Fibroblast of pulmonary artery (primary cell): ENCODE measurements around the gene ZCWPW2.

Experiments used
- DNase-seq: peaks from one replicate; pipeline ENCODE4 v3.0.0-alpha.2; 2010; ENCODE audit warnings: low read depth
- H3K4me3 ChIP-seq: replicated peaks from 2 replicates; pipeline ENCODE4 v1.5.1; 2011; ENCODE audit warnings: low read depth, mild to moderate bottlenecking, control low read depth, low read length, moderate library complexity
- CTCF ChIP-seq: IDR thresholded peaks from 2 replicates; pipeline ENCODE4 v1.5.1; 2011; ENCODE audit warnings: mild to moderate bottlenecking, control low read depth, low read length, inconsistent platforms; ENCODE audit errors: missing control alignments

ZCWPW2 gene

GRCh38 chr3:28349469-28350000, 1.0 kb downstream of the ZCWPW2 start:
- peak overlapping the region; percentile 85 for H3K4me3 ChIP-seq
- DNase-seq: no peak
- TF ChIP-seq CTCF: no peak

GRCh38 chr3:28376424-28376823, 27.9 kb downstream of the ZCWPW2 start:
- peak overlapping the region; percentile 2 for H3K4me3 ChIP-seq
- TF ChIP-seq CTCF: no peak
- peak; percentile 96 for DNase-seq

- DNase-seq: no peak
- H3K4me3 ChIP-seq: no peak overlapping the region
- no peak for TF ChIP-seq CTCF
These were observed 37.5 kb downstream of the ZCWPW2 start for GRCh38 chr3:28386049-28386448.

GRCh38 chr3:28388978-28389377, 40.5 kb downstream of the ZCWPW2 start:
- no peak overlapping the region for H3K4me3 ChIP-seq
- DNase-seq: no peak
- TF ChIP-seq CTCF: no peak

- H3K4me3 ChIP-seq: no peak overlapping the region
- TF ChIP-seq CTCF: no peak
- DNase-seq: no peak
These were observed 50.7 kb downstream of the ZCWPW2 start for GRCh38 chr3:28399206-28399605.

- H3K4me3 ChIP-seq: no peak overlapping the region
- no peak for TF ChIP-seq CTCF
- no peak for DNase-seq
These were observed 57.7 kb downstream of the ZCWPW2 start for GRCh38 chr3:28406241-28406640.

- no peak overlapping the region for H3K4me3 ChIP-seq
- no peak for DNase-seq
- no peak for TF ChIP-seq CTCF
These were observed 100.9 kb downstream of the ZCWPW2 start for GRCh38 chr3:28449398-28449797.
